Hepatocyte (in vitro differentiated cells): ENCODE data around the gene CCM2L.

Experiments used
- EZH2 ChIP-seq: fragments of 200-600 bp; sonication (generic); IDR thresholded peaks from 2 replicates; pipeline ENCODE4 v1.6.1; 2016; ENCODE audit warnings: antibody characterized with exemption, mild to moderate bottlenecking, borderline replicate concordance
- EZH2phosphoT487 ChIP-seq: fragments of 200-600 bp; sonication (generic); IDR thresholded peaks from one replicate; pipeline ENCODE4 v1.6.1; 2018; ENCODE audit warnings: antibody characterized with exemption, mild to moderate bottlenecking, low read depth, moderate library complexity; ENCODE audit not compliant: unreplicated experiment, severe bottlenecking
- TF ChIP-seq, protein P1 (sequence below): fragments of 200-600 bp; sonication (generic); IDR thresholded peaks from 2 replicates; pipeline ENCODE4 v1.5.1; 2016; ENCODE audit warnings: antibody characterized with exemption, mild to moderate bottlenecking; ENCODE audit not compliant: poor library complexity

DNA sequence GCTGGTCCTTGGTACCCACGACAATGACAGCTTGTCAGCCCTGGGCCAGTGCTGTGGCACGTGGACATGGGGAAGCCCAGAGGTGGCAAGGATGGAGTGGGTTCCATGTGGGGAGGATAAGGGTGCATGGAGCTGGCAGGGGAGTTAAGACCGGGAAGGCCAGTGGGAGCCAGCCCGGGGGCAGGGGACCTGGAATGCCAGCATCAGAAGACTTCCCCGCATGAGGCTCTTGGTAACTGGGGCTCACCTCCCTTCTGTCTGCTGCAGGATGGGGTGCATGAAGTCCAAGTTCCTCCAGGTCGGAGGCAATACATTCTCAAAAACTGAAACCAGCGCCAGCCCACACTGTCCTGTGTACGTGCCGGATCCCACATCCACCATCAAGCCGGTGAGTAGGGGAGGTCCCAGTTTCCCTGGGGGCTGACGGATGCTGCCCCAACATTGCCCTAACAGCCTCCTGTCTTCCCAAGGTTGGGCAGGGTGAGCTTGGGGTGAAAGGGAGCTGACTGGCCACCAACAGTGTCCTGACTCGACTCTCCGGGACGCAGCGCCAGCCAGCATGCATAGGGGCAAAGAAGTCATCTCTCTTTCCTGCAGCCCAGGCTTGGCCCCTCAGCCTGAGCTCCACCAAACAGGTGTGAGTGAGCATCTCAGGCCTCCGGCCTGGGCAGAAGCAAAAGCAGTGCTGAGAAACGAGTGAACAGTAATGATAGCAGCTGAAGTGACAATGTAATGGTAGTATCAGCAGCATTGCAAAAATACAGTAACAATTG is 61.3 kb downstream of the CCM2L start:
- TF ChIP-seq EZH2 (no peak), EZH2phosphoT487 (no peak)
- TF ChIP-seq, protein P1, sequence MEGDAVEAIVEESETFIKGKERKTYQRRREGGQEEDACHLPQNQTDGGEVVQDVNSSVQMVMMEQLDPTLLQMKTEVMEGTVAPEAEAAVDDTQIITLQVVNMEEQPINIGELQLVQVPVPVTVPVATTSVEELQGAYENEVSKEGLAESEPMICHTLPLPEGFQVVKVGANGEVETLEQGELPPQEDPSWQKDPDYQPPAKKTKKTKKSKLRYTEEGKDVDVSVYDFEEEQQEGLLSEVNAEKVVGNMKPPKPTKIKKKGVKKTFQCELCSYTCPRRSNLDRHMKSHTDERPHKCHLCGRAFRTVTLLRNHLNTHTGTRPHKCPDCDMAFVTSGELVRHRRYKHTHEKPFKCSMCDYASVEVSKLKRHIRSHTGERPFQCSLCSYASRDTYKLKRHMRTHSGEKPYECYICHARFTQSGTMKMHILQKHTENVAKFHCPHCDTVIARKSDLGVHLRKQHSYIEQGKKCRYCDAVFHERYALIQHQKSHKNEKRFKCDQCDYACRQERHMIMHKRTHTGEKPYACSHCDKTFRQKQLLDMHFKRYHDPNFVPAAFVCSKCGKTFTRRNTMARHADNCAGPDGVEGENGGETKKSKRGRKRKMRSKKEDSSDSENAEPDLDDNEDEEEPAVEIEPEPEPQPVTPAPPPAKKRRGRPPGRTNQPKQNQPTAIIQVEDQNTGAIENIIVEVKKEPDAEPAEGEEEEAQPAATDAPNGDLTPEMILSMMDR, result no peak
